Left lung (tissue), 10 donors: ENCODE measurements around the gene CRCP. TPM values are rescaled to one million over a fixed set of nuclear protein-coding genes. Genes with fewer than 3 reads are reported as not detected.

ENCODE experiments used
- ATAC-seq: fragments of 200-7000 bp; cut with Tn5 transposase; one replicate; pipeline ENCODE4 v1.9.1; 2020; ENCODE audit warnings: moderate library complexity
- DNase-seq, 4 donors: peaks; one replicate each; pipeline ENCODE4 v3.0.0-alpha.2; 2013 to 2020
- H3K27ac ChIP-seq, 2 donors: fragments of 200-600 bp; sonication (generic) in 1 of 2; one replicate each; pipeline versions ENCODE4 v1.5.0 to v1.8.0; 2020 to 2021
- H3K27me3 ChIP-seq, 2 donors: fragments of 200-600 bp; sonication (generic) in 1 of 2; one replicate each; pipeline versions ENCODE4 v1.5.0 to v1.8.0; 2020 to 2021
- H3K36me3 ChIP-seq, 2 donors: fragments of 200-600 bp; sonication (generic) in 1 of 2; one replicate each; pipeline versions ENCODE4 v1.5.0 to v1.8.0; 2020 to 2021
- H3K4me1 ChIP-seq, 2 donors: fragments of 200-600 bp; one replicate each; pipeline ENCODE4 v1.8.0; 2021
- H3K4me3 ChIP-seq, 2 donors: fragments of 200-600 bp; sonication (generic) in 1 of 2; one replicate each; pipeline versions ENCODE4 v1.5.0 to v1.8.0; 2020 to 2021; ENCODE audit warnings: mild to moderate bottlenecking in 1 of 2
- H3K9me3 ChIP-seq, 2 donors: fragments of 200-600 bp; sonication (generic) in 1 of 2; one replicate each; pipeline versions ENCODE4 v1.5.0 to v1.8.0; 2020 to 2021
- intact Hi-C, 2 donors: fragments of 100-400 bp; cut with DNase I; formaldehyde crosslinking; loops; one replicate each; pipeline versions ENCODE4 v1.11.2 to v1.14.2; 2022
- polyA plus RNA-seq, 6 donors: library from polyadenylated mRNA; unstranded; fragments of 120-200 nt; gene quantifications; one replicate each; pipeline ENCODE4 v1.2.1, GENCODE V29; 2013; ENCODE audit not compliant: insufficient read length in 6 of 6
- total RNA-seq, 2 donors: library from RNA; stranded (reverse); fragmentation: NEBNext Ultra II Directional; extraction: Animal tissue kit (Norgen Biotek cat#: 25700); gene quantifications; one replicate each; pipeline ENCODE4 v1.2.1, GENCODE V29; 2021
- TF ChIP-seq, protein P1 (sequence below), 2 donors: fragments of 200-600 bp; sonication (generic) in 1 of 2; IDR thresholded peaks; one replicate each; pipeline versions ENCODE4 v1.5.0 to v1.8.0; 2021; ENCODE audit warnings: antibody characterized with exemption in 2 of 2
- donor health status: DM: no; HTN: yes; CAD: no.
- donor health status: DM: no; HTN: no; CAD: no.

The CRCP gene
- total and polyA plus RNA-seq, 8 donors = 27.1 to 36.0 (median 33.9) TPM

DNA sequence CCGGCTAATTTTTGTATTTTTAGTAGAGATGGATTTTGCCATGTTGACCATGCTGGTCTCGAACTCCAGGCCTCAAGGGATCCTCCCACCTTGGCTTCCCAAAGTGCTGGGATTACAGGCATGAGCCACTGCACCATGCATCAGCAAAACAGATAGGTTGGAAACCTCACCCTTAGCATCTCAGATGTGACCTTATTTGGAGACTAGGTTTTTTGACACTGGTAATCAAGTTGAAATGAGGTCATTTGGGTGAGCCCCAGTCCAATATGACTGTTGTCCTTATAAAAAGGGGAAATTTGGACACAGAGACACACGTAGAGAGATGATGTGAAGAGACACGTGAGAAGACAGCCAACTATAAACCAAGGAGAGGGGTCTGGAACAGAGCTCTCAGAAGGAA, 48.0 kb downstream of the CRCP start:
- H3K9me3 ChIP-seq = no peaks in the 10 kb centered on the region
- no peak overlapping the region for H3K27ac ChIP-seq
- ATAC-seq (no peak), DNase-seq (no peak)
- TF ChIP-seq, protein P1, sequence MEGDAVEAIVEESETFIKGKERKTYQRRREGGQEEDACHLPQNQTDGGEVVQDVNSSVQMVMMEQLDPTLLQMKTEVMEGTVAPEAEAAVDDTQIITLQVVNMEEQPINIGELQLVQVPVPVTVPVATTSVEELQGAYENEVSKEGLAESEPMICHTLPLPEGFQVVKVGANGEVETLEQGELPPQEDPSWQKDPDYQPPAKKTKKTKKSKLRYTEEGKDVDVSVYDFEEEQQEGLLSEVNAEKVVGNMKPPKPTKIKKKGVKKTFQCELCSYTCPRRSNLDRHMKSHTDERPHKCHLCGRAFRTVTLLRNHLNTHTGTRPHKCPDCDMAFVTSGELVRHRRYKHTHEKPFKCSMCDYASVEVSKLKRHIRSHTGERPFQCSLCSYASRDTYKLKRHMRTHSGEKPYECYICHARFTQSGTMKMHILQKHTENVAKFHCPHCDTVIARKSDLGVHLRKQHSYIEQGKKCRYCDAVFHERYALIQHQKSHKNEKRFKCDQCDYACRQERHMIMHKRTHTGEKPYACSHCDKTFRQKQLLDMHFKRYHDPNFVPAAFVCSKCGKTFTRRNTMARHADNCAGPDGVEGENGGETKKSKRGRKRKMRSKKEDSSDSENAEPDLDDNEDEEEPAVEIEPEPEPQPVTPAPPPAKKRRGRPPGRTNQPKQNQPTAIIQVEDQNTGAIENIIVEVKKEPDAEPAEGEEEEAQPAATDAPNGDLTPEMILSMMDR (IDR thresholded peaks at IDR 0.05) = no peak
- H3K36me3 ChIP-seq = peaks cover 0 to 17% of the 10 kb centered on the region in 2 donors
- H3K27me3 ChIP-seq = no peaks in the 10 kb centered on the region
- H3K4me1 ChIP-seq = peaks cover 0 to 3% of the 10 kb centered on the region in 2 donors
- intact Hi-C loops = no loop called here
- no peak overlapping the region for H3K4me3 ChIP-seq

DNA sequence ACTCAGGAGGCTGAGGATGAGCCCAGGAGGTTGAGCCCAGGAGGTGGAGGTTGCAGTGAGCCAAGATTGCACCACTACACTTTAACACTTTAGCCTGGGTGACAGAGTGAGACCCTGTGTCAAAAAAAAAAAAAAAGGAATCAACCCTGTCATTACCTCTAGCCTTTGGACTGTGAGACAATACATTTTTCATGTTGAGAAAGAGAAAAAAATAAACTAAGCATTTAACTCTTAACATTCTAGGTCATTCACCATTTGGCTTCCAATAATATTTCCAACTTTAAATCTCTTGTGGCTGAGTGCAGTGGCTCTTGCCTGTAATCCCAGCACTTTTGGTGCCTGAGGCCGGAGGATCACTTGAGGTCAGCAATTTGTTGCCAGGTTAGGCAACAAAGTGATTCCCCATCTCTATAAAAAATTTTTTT, 48.6 kb downstream of the CRCP start:
- Histone ChIP-seq H3K36me3 (peaks cover 0 to 11% of the 10 kb centered on the region in 2 donors), H3K27ac (no peak overlapping the region), H3K4me1 (peaks cover 5 to 9% of the 10 kb centered on the region in 2 donors), H3K27me3 (no peaks in the 10 kb centered on the region), H3K9me3 (no peaks in the 10 kb centered on the region), H3K4me3 (no peak overlapping the region)
- TF ChIP-seq, protein P1 (IDR thresholded peaks at IDR 0.05) = no peak
- DNase-seq (no peak), ATAC-seq (no peak)
- intact Hi-C loops = no loop called here

DNA sequence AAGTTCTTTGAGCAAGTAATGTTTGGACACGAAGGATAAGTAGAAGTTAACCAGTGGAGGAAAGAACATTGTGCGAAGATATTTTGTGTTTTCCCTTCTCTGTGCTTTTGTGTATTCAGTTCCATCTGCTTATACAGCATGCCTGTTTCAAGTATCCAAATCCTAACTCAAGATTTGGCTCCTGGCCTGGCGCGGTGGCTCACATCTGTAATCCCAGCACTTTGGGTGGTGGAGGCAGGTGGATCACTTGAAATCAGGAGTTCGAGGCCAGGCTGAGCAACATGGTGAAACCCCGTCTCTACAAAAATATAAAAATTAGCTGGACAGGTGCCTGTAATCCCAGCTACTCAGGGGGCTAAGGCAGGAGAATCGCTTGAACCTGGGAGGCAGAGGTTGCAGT, 49.7 kb downstream of the CRCP start:
- Histone ChIP-seq H3K27me3 (no peaks in the 10 kb centered on the region), H3K4me3 (no peak overlapping the region), H3K36me3 (no peaks in the 10 kb centered on the region), H3K4me1 (peaks cover 6 to 10% of the 10 kb centered on the region in 2 donors), H3K9me3 (no peaks in the 10 kb centered on the region), H3K27ac (no peak overlapping the region)
- ATAC-seq (no peak), DNase-seq (no peak)
- TF ChIP-seq, protein P1 (IDR thresholded peaks at IDR 0.05) = no peak
- intact Hi-C loops = no loop called here

DNA sequence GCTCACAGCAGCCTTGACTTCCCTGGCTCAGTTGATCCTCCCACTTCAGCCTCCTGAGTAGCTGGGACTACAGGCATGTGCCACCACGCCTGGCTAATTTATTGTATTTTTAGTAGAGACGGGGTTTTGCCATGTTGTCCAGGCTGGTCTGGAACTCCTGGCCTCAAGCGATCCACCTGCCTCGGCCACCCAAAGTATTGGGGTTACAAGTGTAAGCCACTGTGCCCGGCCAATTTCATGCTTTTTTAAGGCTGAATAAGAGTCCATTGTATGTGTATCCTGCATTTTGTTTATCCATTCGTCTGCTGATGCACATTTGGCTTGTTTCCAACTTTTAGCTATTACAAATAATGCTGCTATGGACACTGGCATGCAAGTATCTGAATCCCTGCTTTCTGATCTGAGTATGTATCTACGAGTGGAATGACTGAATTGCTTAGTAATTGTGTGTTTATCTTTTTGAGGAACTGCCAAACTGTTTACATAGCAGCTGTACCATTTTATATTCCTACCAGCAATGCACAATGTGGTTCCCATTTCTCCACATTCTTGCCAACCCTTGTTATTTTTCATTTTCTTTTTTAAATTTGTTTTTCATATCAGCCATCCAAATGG, 53.2 kb downstream of the CRCP start:
- peaks cover 16 to 17% of the 10 kb centered on the region in 2 donors for H3K4me1 ChIP-seq
- DNase-seq = peak in 2 of 4 donors; percentile 73 to 80
- TF ChIP-seq, protein P1 (IDR thresholded peaks at IDR 0.05) = no peak
- H3K27ac ChIP-seq = peak overlapping the region in 1 of 2 donors; percentile 11
- H3K4me3 ChIP-seq = no peak overlapping the region
- no peaks in the 10 kb centered on the region for H3K9me3 ChIP-seq
- intact Hi-C loops = no loop called here
- H3K27me3 ChIP-seq = no peaks in the 10 kb centered on the region
- ATAC-seq = peak; percentile 26
- no peaks in the 10 kb centered on the region for H3K36me3 ChIP-seq

DNA sequence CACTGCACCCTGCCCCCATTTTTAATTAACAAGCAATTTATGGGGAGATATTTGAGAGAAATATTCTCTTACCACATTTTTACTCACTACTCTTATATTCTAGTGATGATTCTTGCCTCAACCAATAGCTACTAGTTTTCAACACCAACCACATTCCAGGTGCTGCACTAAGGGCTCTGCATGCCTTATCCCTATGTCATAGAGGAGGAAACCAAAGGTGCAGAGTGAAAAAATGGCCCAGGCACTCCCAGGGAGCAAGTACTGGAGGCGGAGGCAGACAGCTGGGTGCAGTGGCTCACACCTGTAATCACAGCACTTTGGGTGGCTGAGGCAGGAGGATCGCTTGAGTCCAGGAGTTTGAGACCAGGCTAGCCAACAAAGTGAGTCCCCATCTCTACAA, 55.0 kb downstream of the CRCP start:
- Histone ChIP-seq H3K36me3 (no peaks in the 10 kb centered on the region), H3K9me3 (no peaks in the 10 kb centered on the region), H3K27me3 (no peaks in the 10 kb centered on the region), H3K4me3 (no peak overlapping the region), H3K27ac (no peak overlapping the region), H3K4me1 (peaks cover 16 to 17% of the 10 kb centered on the region in 2 donors)
- TF ChIP-seq, protein P1 (IDR thresholded peaks at IDR 0.05) = no peak
- intact Hi-C loops = no loop called here
- DNase-seq = no peak
- no peak for ATAC-seq
